Lower lobe of right lung (tissue), 2 donors: Measurements from ENCODE around the gene WWC1. TPM values are rescaled to one million over a fixed set of nuclear protein-coding genes. Genes with fewer than 3 reads are reported as not detected.
"Not testable (repeated sequence)": the region's sequence is repeated elsewhere in the genome, so short reads cannot be mapped to it uniquely, and the experiment has no call there.

Experiments
- ATAC-seq, 2 donors: fragments of 200-7000 bp; cut with Tn5 transposase; one replicate each; pipeline ENCODE4 v1.9.1; 2020 to 2022; ENCODE audit warnings: mild to moderate bottlenecking in 2 of 2, moderate library complexity in 2 of 2
- DNase-seq: peaks from one replicate; pipeline ENCODE4 v3.0.0-alpha.2; 2020
- H3K27ac ChIP-seq: fragments of 200-600 bp; one replicate; pipeline ENCODE4 v1.8.0; 2022
- H3K27me3 ChIP-seq: fragments of 200-600 bp; one replicate; pipeline ENCODE4 v1.8.0; 2022; ENCODE audit warnings: low read depth
- H3K36me3 ChIP-seq: fragments of 200-600 bp; one replicate; pipeline ENCODE4 v1.8.0; 2022; ENCODE audit warnings: mild to moderate bottlenecking
- H3K4me1 ChIP-seq: fragments of 200-600 bp; one replicate; pipeline ENCODE4 v1.8.0; 2022
- H3K4me3 ChIP-seq: fragments of 200-600 bp; one replicate; pipeline ENCODE4 v1.8.0; 2022; ENCODE audit warnings: mild to moderate bottlenecking
- H3K9me3 ChIP-seq: fragments of 200-600 bp; one replicate; pipeline ENCODE4 v1.8.0; 2022
- intact Hi-C: fragments of 100-400 bp; cut with DNase I; formaldehyde crosslinking; loops from one replicate; pipeline ENCODE4 v1.11.0; 2022
- total RNA-seq: library from RNA; stranded (reverse); fragmentation: NEBNext Ultra II Directional; extraction: Animal tissue kit (Norgen Biotek cat#: 25700); gene quantifications from one replicate; pipeline ENCODE4 v1.2.1, GENCODE V29; 2021
- TF ChIP-seq, protein P1 (sequence below): fragments of 200-600 bp; IDR thresholded peaks from one replicate; pipeline ENCODE4 v1.8.0; 2022; ENCODE audit warnings: antibody characterized with exemption, mild to moderate bottlenecking
- donor health status: DM: no; HTN: yes; CAD: no; lungs with severe emphysema.

WWC1 gene
- total RNA-seq, 1 donor from 2014 or later, result 61.9 TPM

DNA sequence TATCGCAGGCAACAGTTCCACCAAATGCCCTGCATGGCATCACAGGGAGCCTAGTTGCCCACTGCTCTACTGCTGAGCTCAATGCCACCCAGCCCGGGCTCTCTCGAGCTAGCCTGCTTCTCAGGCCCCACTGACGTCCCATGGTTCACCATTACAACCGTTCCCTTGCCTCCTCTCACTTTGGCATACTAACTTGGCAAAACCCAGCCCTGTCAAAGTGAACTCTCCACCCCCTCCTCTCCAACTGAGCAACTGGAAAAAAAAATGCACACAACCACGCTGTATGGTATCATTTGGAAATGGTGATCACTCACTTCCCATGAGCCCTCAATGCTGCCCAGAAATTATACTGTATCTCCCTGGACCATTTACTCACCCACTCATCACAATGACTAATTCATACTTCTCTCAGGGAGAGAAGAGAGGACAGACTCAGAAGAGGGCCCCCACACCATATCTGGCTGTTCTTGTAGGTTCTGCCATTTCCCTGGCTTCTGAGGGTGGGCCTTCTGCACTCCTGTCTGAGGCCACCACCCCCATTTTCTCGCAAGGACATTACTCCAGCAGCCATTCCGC is 143.4 kb downstream of the WWC1 start:
- intact Hi-C loops, result no loop called here
- Histone ChIP-seq H3K27ac (no peak overlapping the region), H3K36me3 (peaks cover 49% of the 10 kb centered on the region), H3K27me3 (no peaks in the 10 kb centered on the region), H3K9me3 (no peaks in the 10 kb centered on the region), H3K4me3 (no peak overlapping the region), H3K4me1 (no peaks in the 10 kb centered on the region)
- ATAC-seq (no peak), DNase-seq (no peak)
- TF ChIP-seq, protein P1, sequence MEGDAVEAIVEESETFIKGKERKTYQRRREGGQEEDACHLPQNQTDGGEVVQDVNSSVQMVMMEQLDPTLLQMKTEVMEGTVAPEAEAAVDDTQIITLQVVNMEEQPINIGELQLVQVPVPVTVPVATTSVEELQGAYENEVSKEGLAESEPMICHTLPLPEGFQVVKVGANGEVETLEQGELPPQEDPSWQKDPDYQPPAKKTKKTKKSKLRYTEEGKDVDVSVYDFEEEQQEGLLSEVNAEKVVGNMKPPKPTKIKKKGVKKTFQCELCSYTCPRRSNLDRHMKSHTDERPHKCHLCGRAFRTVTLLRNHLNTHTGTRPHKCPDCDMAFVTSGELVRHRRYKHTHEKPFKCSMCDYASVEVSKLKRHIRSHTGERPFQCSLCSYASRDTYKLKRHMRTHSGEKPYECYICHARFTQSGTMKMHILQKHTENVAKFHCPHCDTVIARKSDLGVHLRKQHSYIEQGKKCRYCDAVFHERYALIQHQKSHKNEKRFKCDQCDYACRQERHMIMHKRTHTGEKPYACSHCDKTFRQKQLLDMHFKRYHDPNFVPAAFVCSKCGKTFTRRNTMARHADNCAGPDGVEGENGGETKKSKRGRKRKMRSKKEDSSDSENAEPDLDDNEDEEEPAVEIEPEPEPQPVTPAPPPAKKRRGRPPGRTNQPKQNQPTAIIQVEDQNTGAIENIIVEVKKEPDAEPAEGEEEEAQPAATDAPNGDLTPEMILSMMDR, result no peak

DNA sequence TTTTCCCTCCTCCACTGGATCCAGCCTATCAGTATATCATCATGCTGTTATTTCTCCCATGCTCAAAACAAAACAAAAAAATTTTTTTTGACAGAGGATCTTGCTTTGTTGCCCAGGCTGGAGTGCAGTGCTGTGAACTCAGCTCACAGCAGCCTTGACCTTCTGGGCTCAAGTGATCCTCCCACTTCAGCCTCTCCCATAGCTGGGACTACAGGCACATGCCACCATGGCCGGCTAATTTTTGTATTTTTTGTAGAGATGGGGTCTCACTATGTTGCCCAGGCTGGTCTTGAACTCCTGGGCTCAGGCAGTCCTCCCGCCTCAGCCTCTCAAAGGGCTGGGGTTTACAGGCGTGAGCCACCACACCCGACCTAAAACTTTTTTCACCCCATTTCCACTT is 143.9 kb downstream of the WWC1 start:
- H3K27ac ChIP-seq, H3K27me3 ChIP-seq, H3K4me3 ChIP-seq, H3K9me3 ChIP-seq, H3K4me1 ChIP-seq, intact Hi-C loops, DNase-seq, ATAC-seq: not testable (repeated sequence)
- peaks cover 44% of the 10 kb centered on the region for H3K36me3 ChIP-seq

DNA sequence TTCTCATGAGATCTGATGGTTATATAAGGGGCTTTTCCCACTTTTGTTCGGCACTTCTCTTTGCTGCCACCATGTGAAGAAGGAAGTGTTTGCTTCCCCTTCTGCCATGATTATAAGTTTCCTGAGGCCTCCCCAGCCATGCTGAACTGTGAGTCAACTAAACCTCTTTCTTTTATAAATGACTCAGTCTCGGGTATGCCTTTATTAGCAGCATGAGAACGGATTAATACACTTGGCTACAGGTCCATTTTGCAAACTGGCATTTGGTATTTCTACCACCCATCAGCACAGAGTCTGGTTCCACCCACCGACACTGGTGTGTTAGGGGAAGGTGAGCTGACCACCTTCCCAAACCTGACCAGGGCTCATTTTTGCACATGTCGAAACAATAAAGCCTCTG is 146.9 kb downstream of the WWC1 start:
- peaks cover 27% of the 10 kb centered on the region for H3K36me3 ChIP-seq
- intact Hi-C loops, result no loop called here
- H3K27ac ChIP-seq, result no peak overlapping the region
- TF ChIP-seq, protein P1, result no peak
- no peaks in the 10 kb centered on the region for H3K9me3 ChIP-seq
- H3K4me1 ChIP-seq, result no peaks in the 10 kb centered on the region
- DNase-seq (no peak), ATAC-seq (no peak)
- no peaks in the 10 kb centered on the region for H3K27me3 ChIP-seq
- no peak overlapping the region for H3K4me3 ChIP-seq

DNA sequence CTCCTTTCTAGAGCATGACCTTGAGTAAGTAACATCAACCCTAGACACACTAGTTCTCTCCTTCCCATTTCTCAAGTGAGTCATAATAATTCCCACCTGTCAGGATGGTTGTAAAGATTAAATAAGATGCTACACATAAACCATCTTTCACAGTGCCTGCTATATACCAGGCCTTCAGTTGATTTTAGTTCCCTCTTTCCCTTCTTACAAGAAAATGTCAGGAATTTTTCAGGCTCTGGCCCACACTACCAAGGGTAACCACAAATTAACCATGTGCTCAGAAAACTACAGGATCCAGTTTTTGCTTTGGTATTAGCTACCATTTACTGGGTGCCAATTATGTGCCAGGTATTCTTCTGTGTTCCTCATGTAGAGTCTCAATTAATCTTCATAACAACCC is 152.1 kb downstream of the WWC1 start:
- H3K4me3 ChIP-seq, result no peak overlapping the region
- H3K9me3 ChIP-seq, result no peaks in the 10 kb centered on the region
- H3K27ac ChIP-seq, result no peak overlapping the region
- intact Hi-C loops, result no loop called here
- TF ChIP-seq, protein P1, result no peak
- H3K36me3 ChIP-seq, result peaks cover 34% of the 10 kb centered on the region
- no peak for ATAC-seq
- no peak for DNase-seq
- no peaks in the 10 kb centered on the region for H3K27me3 ChIP-seq
- no peaks in the 10 kb centered on the region for H3K4me1 ChIP-seq

DNA sequence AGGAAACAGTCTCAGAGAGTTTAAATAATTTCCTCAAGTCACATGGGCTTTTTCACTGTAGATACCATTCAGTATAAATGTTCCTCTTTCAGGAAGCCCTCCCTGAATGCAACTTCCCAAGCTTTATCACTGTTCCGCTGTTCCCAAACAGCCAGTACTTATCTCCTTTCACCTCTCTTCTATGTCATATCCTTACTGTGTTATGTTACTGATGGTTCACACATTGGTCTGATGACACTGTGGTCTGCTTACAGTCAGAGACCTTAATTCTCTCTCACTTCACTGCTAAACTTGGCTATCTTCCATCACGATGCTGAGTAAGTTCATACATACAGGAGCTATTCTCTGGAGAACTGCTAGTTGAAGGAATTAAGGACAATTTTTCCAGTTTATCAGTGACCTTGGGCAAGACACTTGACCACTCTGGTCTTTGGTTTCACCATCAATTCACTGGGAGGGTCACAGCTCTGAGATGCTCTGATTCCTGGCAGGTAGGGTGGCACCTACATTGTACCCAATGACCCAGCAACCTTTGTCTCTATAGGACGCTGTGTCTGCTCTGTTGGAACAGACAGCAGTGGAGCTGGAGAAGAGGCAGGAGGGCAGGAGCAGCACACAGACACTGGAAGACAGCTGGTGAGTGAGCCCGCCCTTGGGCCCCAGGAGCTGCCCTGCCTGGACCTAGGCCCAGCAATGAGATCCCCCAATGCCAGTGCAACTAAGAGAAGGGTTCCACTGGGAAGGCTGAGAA is 152.7 kb downstream of the WWC1 start:
- no peak overlapping the region for H3K27ac ChIP-seq
- no peaks in the 10 kb centered on the region for H3K4me1 ChIP-seq
- no peaks in the 10 kb centered on the region for H3K27me3 ChIP-seq
- H3K9me3 ChIP-seq, result no peaks in the 10 kb centered on the region
- TF ChIP-seq, protein P1, result no peak
- H3K36me3 ChIP-seq, result peaks cover 34% of the 10 kb centered on the region
- no peak overlapping the region for H3K4me3 ChIP-seq
- DNase-seq, result no peak
- ATAC-seq, result no peak
- intact Hi-C loops, result no loop called here

DNA sequence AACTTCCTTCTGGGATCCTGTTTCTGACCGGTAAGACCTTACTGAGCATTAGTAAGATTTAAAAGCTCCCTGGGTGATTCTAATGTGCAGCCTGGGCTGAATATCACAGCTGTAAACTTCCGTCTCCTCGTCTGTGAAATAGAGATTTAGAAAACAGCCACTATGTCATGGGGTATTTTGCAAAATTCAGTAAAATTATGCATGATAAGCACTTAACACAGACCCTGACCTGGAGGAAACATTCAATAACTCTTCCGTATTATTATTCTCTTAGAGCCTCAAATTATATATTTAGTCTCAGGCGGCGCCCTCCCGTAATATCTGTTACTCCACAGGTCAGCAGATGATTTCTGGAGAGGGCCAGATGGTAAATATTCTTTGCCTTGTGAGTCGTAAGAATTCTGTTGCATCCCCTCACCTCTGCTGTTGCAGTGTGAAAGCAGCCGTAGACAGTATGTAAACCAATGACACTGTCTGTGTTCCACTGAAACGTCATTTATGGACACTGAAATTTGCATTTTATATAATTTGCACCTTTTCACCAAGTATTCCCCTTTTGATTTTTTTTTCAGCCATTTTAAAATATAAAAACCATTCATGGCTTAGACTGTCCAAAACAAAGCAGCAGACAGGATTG is 155.7 kb downstream of the WWC1 start:
- H3K4me3 ChIP-seq, result no peak overlapping the region
- ATAC-seq, result no peak
- no peaks in the 10 kb centered on the region for H3K9me3 ChIP-seq
- H3K36me3 ChIP-seq, result peaks cover 34% of the 10 kb centered on the region
- no peaks in the 10 kb centered on the region for H3K4me1 ChIP-seq
- intact Hi-C loops, result no loop called here
- no peaks in the 10 kb centered on the region for H3K27me3 ChIP-seq
- DNase-seq, result no peak
- no peak overlapping the region for H3K27ac ChIP-seq
- TF ChIP-seq, protein P1, result no peak
